Retina (tissue), 1 donor: ENCODE data around the gene BRD9.
"Not testable (repeated sequence)": the region's sequence is repeated elsewhere in the genome, so short reads cannot be mapped to it uniquely, and the experiment has no call there.

Experiments used
- DNase-seq: peaks from one replicate; pipeline ENCODE4 v3.0.0-alpha.2; 2016

BRD9 gene

GRCh38 chr5:843371-843770 lies 49.2 kb downstream of the BRD9 start:
- DNase-seq: not testable (repeated sequence)

- not testable (repeated sequence) for DNase-seq
These were observed 50.0 kb downstream of the BRD9 start for GRCh38 chr5:842402-843221.

- not testable (repeated sequence) for DNase-seq
These were observed 50.8 kb downstream of the BRD9 start for GRCh38 chr5:841531-842401.

- DNase-seq: not testable (repeated sequence)
These were observed 51.6 kb downstream of the BRD9 start for GRCh38 chr5:840974-841435.

- not testable (repeated sequence) for DNase-seq
These were observed 52.3 kb downstream of the BRD9 start for GRCh38 chr5:840118-840973.

GRCh38 chr5:838431-838851 lies 54.2 kb downstream of the BRD9 start:
- not testable (repeated sequence) for DNase-seq

- DNase-seq: not testable (repeated sequence)
These were observed 54.9 kb downstream of the BRD9 start for GRCh38 chr5:837621-838121.

GRCh38 chr5:835933-836612 lies 56.5 kb downstream of the BRD9 start:
- not testable (repeated sequence) for DNase-seq

GRCh38 chr5:834013-834412 lies 58.6 kb downstream of the BRD9 start:
- not testable (repeated sequence) for DNase-seq

- DNase-seq: not testable (repeated sequence)
These were observed 64.4 kb downstream of the BRD9 start for GRCh38 chr5:828194-828593.

GRCh38 chr5:825544-825943 lies 67.1 kb downstream of the BRD9 start:
- not testable (repeated sequence) for DNase-seq

GRCh38 chr5:821504-821903 lies 71.1 kb downstream of the BRD9 start:
- DNase-seq: no peak

- no peak for DNase-seq
These were observed 72.4 kb downstream of the BRD9 start for GRCh38 chr5:820245-820644.

- no peak for DNase-seq
These were observed 73.5 kb downstream of the BRD9 start for GRCh38 chr5:819078-819477.

- no peak for DNase-seq
These were observed 76.4 kb downstream of the BRD9 start for GRCh38 chr5:816176-816575.

GRCh38 chr5:815449-815848 lies 77.2 kb downstream of the BRD9 start:
- no peak for DNase-seq
